22Rv1 (cell line): Measurements from ENCODE around the gene KDM4B.

Experiments used
- ZFX ChIP-seq: fragments of 450-650 bp; IDR thresholded peaks from 2 replicates; pipeline ENCODE4 v1.6.1; 2017; ENCODE audit warnings: antibody characterized with exemption, borderline replicate concordance
- TF ChIP-seq, protein P1 (sequence below): fragments of 450-650 bp; IDR thresholded peaks from 2 replicates; pipeline ENCODE4 v1.5.1; 2017; ENCODE audit warnings: mild to moderate bottlenecking

DNA sequence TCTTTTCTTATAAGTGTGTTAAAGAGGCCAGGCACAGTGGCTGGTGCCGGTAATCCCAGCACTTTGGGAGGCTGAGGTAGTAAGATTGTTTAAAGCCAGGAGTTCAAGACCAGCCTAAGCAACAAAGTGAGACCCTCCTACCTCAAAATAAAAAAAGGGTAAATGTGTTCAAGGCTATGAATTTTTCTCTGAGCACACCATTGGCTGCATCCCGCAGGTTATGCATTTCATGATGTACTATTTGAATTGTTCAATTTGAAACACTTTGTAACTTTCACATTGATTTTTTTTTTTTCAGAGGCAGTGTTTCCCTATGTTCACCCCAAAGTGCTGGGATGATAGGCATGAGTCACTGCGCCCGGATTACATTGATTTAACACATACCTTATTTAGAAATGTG lies 233.6 kb downstream of the KDM4B start:
- TF ChIP-seq, protein P1, sequence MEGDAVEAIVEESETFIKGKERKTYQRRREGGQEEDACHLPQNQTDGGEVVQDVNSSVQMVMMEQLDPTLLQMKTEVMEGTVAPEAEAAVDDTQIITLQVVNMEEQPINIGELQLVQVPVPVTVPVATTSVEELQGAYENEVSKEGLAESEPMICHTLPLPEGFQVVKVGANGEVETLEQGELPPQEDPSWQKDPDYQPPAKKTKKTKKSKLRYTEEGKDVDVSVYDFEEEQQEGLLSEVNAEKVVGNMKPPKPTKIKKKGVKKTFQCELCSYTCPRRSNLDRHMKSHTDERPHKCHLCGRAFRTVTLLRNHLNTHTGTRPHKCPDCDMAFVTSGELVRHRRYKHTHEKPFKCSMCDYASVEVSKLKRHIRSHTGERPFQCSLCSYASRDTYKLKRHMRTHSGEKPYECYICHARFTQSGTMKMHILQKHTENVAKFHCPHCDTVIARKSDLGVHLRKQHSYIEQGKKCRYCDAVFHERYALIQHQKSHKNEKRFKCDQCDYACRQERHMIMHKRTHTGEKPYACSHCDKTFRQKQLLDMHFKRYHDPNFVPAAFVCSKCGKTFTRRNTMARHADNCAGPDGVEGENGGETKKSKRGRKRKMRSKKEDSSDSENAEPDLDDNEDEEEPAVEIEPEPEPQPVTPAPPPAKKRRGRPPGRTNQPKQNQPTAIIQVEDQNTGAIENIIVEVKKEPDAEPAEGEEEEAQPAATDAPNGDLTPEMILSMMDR: no peak
- no peak for TF ChIP-seq ZFX
